Stomach (tissue), 9 donors: ENCODE data around the gene FAIM. TPM values are rescaled to one million over a fixed set of nuclear protein-coding genes. Genes with fewer than 3 reads are reported as not detected.

ENCODE experiments used
- DNase-seq, 2 donors: peaks; one replicate each; pipeline versions ENCODE4 v3.0.0 to v3.0.0-alpha.2; 2013 to 2019
- H3K27ac ChIP-seq, 5 donors: fragments of 200-600 bp in 4 of 5; sonication (generic) in 4 of 5; one replicate each; pipeline ENCODE4 v1.5.1; 2013 to 2019; ENCODE audit warnings: mild to moderate bottlenecking in 1 of 5, moderate library complexity in 1 of 5
- H3K27me3 ChIP-seq, 3 donors: fragments of 200-600 bp; sonication (generic); one replicate each; pipeline ENCODE4 v1.5.1; 2017 to 2019; ENCODE audit warnings: mixed run types in 1 of 3
- H3K36me3 ChIP-seq, 4 donors: fragments of 200-600 bp; sonication (generic); 1 replicate in 3 of 4; 2 replicates in 1 of 4; pipeline ENCODE4 v1.5.1; 2016 to 2019
- H3K4me1 ChIP-seq, 4 donors: fragments of 200-600 bp; sonication (generic); one replicate each; pipeline ENCODE4 v1.5.1; 2016 to 2019
- H3K4me3 ChIP-seq, 4 donors: fragments of 200-600 bp; sonication (generic) in 3 of 4; one replicate each; pipeline ENCODE4 v1.5.1; 2016 to 2019; ENCODE audit warnings: mild to moderate bottlenecking in 1 of 4
- H3K9me3 ChIP-seq, 4 donors: fragments of 200-600 bp; sonication (generic); one replicate each; pipeline ENCODE4 v1.5.1; 2016 to 2019
- EP300 ChIP-seq: sonication (generic); formaldehyde crosslinking; IDR thresholded peaks from one replicate; pipeline ENCODE4 v1.6.1; 2017; ENCODE audit warnings: antibody characterized with exemption
- POLR2A ChIP-seq, 4 donors: fragments of 450-650 bp; IDR thresholded peaks; one replicate each; pipeline ENCODE4 v1.6.1; 2016; ENCODE audit warnings: antibody characterized with exemption in 4 of 4, control low read depth in 2 of 4, mild to moderate bottlenecking in 1 of 4, moderate library complexity in 1 of 4
- POLR2AphosphoS5 ChIP-seq, 3 donors: sonication (generic); formaldehyde crosslinking; IDR thresholded peaks; one replicate each; pipeline ENCODE4 v1.6.1; 2016; ENCODE audit warnings: antibody characterized with exemption in 3 of 3
- WGBS, 5 donors: extraction: QIAGEN DNeasy Blood & Tissue Kit in 3 of 5; methylation state at CpG; one replicate each; pipeline versions ENCODE4 v1.1.5 to v1.1.7; 2013 to 2018; 5-methylcytosine and 5-hydroxymethylcytosine counted together
- intact Hi-C: fragments of 100-400 bp; cut with DNase I; formaldehyde crosslinking; loops from one replicate; pipeline ENCODE4 v1.15.1; 2023; ENCODE audit warnings: low total_unique reads
- polyA plus RNA-seq, 3 donors: library from polyadenylated mRNA; stranded (reverse); fragments of 200-250 nt; gene quantifications; one replicate each; pipeline ENCODE4 v1.2.3, GENCODE V29; 2013
- total RNA-seq, 5 donors: library from RNA; depleted of rRNA; stranded (reverse); fragments of >200 nt; gene quantifications; one replicate each; pipeline versions ENCODE4 v1.1.0 to v1.2.3, GENCODE V29; 2014 to 2016
- TF ChIP-seq, protein P1 (sequence below), 7 experiments: fragments of 450-650 bp in 4 of 7; fragments of 200-600 bp in 3 of 7; sonication (generic) in 3 of 7; IDR thresholded peaks; one replicate each; pipeline ENCODE4 v1.5.1; 2016 to 2019; ENCODE audit warnings: antibody characterized with exemption in 7 of 7, control low read depth in 2 of 7, mild to moderate bottlenecking in 1 of 7
- donor health status: healthy with polysubstance abuse.
- donor health status: Bipolar disorder and iron deficiency.
- donor health status: healthy.

FAIM gene
- total and polyA plus RNA-seq, 8 donors: 0.87 to 17.1 (median 13.8) TPM; not detected in 2

DNA sequence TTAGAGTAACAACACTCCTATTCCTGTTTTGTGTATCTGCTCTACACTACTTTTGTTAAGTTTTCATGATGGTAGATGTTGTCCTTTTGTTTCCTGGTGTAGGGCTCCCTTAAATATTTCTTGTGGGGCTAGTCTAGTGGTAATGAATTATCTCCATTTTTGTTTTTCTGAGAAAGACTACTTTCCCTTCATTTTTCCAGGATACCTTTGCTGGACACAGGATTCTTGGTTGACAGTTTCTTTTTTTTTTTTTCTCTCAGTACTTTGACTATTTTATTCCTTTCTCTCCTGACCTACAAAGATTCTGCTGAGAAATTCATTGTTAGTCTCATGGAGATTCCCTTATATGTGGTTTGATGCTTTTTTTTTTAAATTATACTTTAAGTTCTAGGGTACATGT lies 37.9 kb downstream of the FAIM start:
- intact Hi-C loops: no loop called here
- no peak for DNase-seq
- H3K27ac ChIP-seq: no peak overlapping the region
- H3K27me3 ChIP-seq: no peaks in the 10 kb centered on the region
- H3K4me1 ChIP-seq: no peaks in the 10 kb centered on the region
- TF ChIP-seq EP300: no peak
- TF ChIP-seq POLR2A (IDR thresholded peaks at IDR 0.05): no peak
- no peak for TF ChIP-seq POLR2AphosphoS5 (IDR thresholded peaks at IDR 0.05)
- TF ChIP-seq, protein P1, sequence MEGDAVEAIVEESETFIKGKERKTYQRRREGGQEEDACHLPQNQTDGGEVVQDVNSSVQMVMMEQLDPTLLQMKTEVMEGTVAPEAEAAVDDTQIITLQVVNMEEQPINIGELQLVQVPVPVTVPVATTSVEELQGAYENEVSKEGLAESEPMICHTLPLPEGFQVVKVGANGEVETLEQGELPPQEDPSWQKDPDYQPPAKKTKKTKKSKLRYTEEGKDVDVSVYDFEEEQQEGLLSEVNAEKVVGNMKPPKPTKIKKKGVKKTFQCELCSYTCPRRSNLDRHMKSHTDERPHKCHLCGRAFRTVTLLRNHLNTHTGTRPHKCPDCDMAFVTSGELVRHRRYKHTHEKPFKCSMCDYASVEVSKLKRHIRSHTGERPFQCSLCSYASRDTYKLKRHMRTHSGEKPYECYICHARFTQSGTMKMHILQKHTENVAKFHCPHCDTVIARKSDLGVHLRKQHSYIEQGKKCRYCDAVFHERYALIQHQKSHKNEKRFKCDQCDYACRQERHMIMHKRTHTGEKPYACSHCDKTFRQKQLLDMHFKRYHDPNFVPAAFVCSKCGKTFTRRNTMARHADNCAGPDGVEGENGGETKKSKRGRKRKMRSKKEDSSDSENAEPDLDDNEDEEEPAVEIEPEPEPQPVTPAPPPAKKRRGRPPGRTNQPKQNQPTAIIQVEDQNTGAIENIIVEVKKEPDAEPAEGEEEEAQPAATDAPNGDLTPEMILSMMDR (IDR thresholded peaks at IDR 0.05): no peak
- no peak overlapping the region for H3K4me3 ChIP-seq
- peaks cover 9 to 64% (median 45%) of the 10 kb centered on the region in 4 donors for H3K9me3 ChIP-seq
- H3K36me3 ChIP-seq: peaks cover 23 to 29% (median 28%) of the 10 kb centered on the region in 4 donors

GRCh38 chr3:138649134-138649533 lies 40.6 kb downstream of the FAIM start:
- H3K4me3 ChIP-seq: no peak overlapping the region
- DNase-seq: no peak
- peaks cover 7 to 47% (median 25%) of the 10 kb centered on the region in 4 donors for H3K9me3 ChIP-seq
- no peaks in the 10 kb centered on the region for H3K27me3 ChIP-seq
- no peak overlapping the region for H3K27ac ChIP-seq
- no peaks in the 10 kb centered on the region for H3K4me1 ChIP-seq
- 98 to 100% (median 98%) methylated on average over 3 to 5 of the region's 5 CpGs for WGBS, 5 donors
- peaks cover 26 to 54% (median 50%) of the 10 kb centered on the region in 4 donors for H3K36me3 ChIP-seq
- intact Hi-C loops: no loop called here
- TF ChIP-seq, protein P1 (IDR thresholded peaks at IDR 0.05): no peak
- TF ChIP-seq EP300 (no peak), POLR2AphosphoS5 (IDR thresholded peaks at IDR 0.05) (no peak), POLR2A (IDR thresholded peaks at IDR 0.05) (no peak)

DNA sequence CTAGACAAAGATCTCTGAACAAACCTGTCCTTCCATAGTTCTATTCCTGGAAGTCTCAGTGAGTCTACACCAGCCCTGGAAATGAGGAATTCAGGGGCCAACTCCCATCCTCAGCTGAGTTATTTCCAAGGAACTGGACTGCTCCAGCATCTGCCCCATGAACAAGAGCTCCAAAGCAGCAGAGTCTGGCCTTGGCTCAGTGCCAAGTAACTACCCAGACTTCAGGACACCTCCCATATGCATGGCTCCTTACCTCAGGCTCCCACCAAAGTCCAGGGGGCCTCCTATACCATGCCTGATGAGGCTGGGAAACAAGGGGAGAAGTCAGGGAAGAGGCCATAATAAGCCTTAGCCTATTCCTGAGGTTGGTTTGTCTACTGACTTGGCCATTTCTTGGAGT lies 45.0 kb downstream of the FAIM start:
- Histone ChIP-seq H3K4me1 (no peaks in the 10 kb centered on the region), H3K4me3 (no peak overlapping the region), H3K36me3 (peaks cover 26 to 96% (median 91%) of the 10 kb centered on the region in 4 donors), H3K27ac (no peak overlapping the region), H3K27me3 (no peaks in the 10 kb centered on the region), H3K9me3 (peaks cover 0 to 13% (median 2%) of the 10 kb centered on the region in 4 donors)
- no peak for TF ChIP-seq POLR2AphosphoS5 (IDR thresholded peaks at IDR 0.05)
- TF ChIP-seq, protein P1 (IDR thresholded peaks at IDR 0.05): no peak
- no peak for TF ChIP-seq EP300
- no peak for TF ChIP-seq POLR2A (IDR thresholded peaks at IDR 0.05)
- no peak for DNase-seq
- intact Hi-C loops: no loop called here

- H3K4me3 ChIP-seq: no peak overlapping the region
- intact Hi-C loops: no loop called here
- DNase-seq: no peak
- H3K36me3 ChIP-seq: peaks cover under 1 to 80% (median 76%) of the 10 kb centered on the region in 4 donors
- TF ChIP-seq EP300: no peak
- no peak for TF ChIP-seq POLR2A (IDR thresholded peaks at IDR 0.05)
- no peak for TF ChIP-seq POLR2AphosphoS5 (IDR thresholded peaks at IDR 0.05)
- TF ChIP-seq, protein P1 (IDR thresholded peaks at IDR 0.05): no peak
- H3K27me3 ChIP-seq: no peaks in the 10 kb centered on the region
- H3K4me1 ChIP-seq: no peaks in the 10 kb centered on the region
- H3K27ac ChIP-seq: no peak overlapping the region
- no peaks in the 10 kb centered on the region for H3K9me3 ChIP-seq
- 55 to 78% (median 62%) methylated on average over 2 of the region's 2 CpGs for WGBS, 5 donors
These were observed 48.9 kb downstream of the FAIM start for GRCh38 chr3:138657508-138657907.
